Measurements from ENCODE around the gene FADS1. TPM values are rescaled to one million over a fixed set of nuclear protein-coding genes. Genes with fewer than 3 reads are reported as not detected.

The FADS1 gene
- total and polyA plus RNA-seq, 7 donors, result 8.6 to 93.2 (median 17.2) TPM

GRCh38 chr11:61769169-61769920 lies 47.5 kb downstream of the FADS1 start:
- H3K27ac ChIP-seq, result no peak overlapping the region
- no peaks in the 10 kb centered on the region for H3K36me3 ChIP-seq (ENCODE audit: insufficient read depth in 1 of 2, low read depth in 1 of 2)
- TF ChIP-seq CTCF (IDR thresholded peaks at IDR 0.05), result no peak
- ATAC-seq (no peak), DNase-seq (no peak)
- no peak overlapping the region for H3K4me3 ChIP-seq
- intact Hi-C loops (cut with DNase I), result no loop called here
- H3K27me3 ChIP-seq (ENCODE audit: insufficient read depth in 3 of 3, low read length in 2 of 3), result peaks cover 0 to 2% (median 0%) of the 10 kb centered on the region in 3 donors
- 76 to 79% (median 76%) methylated on average over 31 to 33 of the region's 33 CpGs for whole genome bisulfite sequencing, 3 donors
- H3K9me3 ChIP-seq, result no peaks in the 10 kb centered on the region
- no peaks in the 10 kb centered on the region for H3K4me1 ChIP-seq

- TF ChIP-seq CTCF (IDR thresholded peaks at IDR 0.05), result no peak
- no peaks in the 10 kb centered on the region for H3K4me1 ChIP-seq
- no peaks in the 10 kb centered on the region for H3K9me3 ChIP-seq
- H3K27me3 ChIP-seq (ENCODE audit: insufficient read depth in 3 of 3, low read length in 2 of 3), result peaks cover 0 to 11% (median 2%) of the 10 kb centered on the region in 3 donors
- ATAC-seq, result no peak
- H3K36me3 ChIP-seq (ENCODE audit: insufficient read depth in 1 of 2, low read depth in 1 of 2), result no peaks in the 10 kb centered on the region
- H3K27ac ChIP-seq, result no peak overlapping the region
- WGBS, 3 donors, result 74 to 77% (median 77%) methylated on average over 11 of the region's 11 CpGs
- no peak for DNase-seq
- intact Hi-C loops (cut with DNase I), result no loop called here
- H3K4me3 ChIP-seq, result no peak overlapping the region
These were observed 48.3 kb downstream of the FADS1 start for GRCh38 chr11:61768376-61769076.

DNA sequence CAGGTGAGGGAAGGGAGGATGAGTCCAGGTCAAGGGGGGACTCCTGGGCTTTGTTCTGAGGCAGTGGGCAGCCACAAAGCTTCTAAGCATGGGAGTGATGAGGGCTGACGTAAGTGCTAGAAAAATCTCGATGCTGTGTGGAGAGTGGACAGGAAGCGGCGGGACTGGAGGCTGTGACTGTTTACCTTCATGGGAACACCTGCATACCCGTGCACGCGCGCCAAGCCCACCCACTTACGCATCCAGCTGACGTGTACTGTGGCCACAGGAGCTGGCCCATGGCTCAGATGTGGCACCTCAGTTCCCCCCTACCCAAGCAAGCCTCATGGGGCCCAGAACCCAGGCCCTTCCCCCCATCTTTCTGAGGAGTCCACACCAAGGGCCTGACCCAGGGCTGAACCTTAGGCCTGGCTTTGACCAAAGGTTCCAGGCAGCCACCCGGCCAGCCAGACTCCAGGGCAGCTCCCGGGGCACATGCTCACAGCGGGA lies 50.4 kb downstream of the FADS1 start:
- TF ChIP-seq CTCF (IDR thresholded peaks at IDR 0.05), result no peak
- no peak overlapping the region for H3K27ac ChIP-seq
- no peaks in the 10 kb centered on the region for H3K9me3 ChIP-seq
- intact Hi-C loops (cut with DNase I), result no loop called here
- no peaks in the 10 kb centered on the region for H3K36me3 ChIP-seq (ENCODE audit: insufficient read depth in 1 of 2, low read depth in 1 of 2)
- no peaks in the 10 kb centered on the region for H3K4me1 ChIP-seq
- WGBS, 3 donors, result 74 to 78% (median 77%) methylated on average over 13 of the region's 13 CpGs
- H3K27me3 ChIP-seq (ENCODE audit: insufficient read depth in 3 of 3, low read length in 2 of 3), result peaks cover 0 to 23% (median 8%) of the 10 kb centered on the region in 3 donors
- no peak for ATAC-seq
- DNase-seq, result no peak
- H3K4me3 ChIP-seq, result no peak overlapping the region

DNA sequence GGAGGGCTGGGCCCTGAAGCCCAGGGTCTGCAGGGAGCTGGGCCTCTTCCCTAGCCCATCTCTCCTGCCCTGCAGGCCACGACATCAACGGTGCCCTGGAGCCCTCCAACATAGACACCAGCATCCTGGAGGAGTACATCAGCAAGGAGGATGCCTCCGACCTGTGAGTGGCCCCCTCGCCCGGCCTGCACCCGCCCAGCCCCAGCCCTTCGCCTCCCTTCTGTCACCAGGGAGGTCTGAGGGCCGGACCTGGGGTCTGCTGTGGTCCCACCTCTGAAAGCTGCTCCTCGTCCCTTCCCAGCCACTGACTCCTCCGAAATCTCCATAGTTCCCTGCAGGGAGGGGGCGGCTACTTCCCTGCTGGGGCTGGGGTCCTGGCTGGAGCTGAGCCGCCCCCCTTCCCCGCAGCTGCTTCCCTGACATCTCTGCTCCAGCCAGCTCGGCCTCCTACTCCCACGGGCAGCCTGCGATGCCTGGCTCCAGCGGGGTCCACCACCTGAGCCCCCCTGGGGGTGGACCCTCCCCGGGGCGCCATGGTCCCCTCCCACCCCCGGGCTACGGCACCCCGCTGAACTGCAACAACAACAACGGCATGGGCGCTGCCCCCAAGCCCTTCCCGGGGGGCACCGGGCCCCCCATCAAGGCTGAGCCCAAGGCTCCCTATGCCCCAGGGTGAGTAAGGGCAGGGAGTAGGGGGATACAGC lies 51.1 kb downstream of the FADS1 start:
- 77 to 82% (median 80%) methylated on average over 23 to 26 of the region's 26 CpGs for WGBS, 3 donors
- DNase-seq, result no peak
- intact Hi-C loops (cut with DNase I), result no loop called here
- Histone ChIP-seq H3K27ac (no peak overlapping the region), H3K27me3 (ENCODE audit: insufficient read depth in 3 of 3, low read length in 2 of 3) (peaks cover 0 to 23% (median 8%) of the 10 kb centered on the region in 3 donors), H3K36me3 (ENCODE audit: insufficient read depth in 1 of 2, low read depth in 1 of 2) (no peaks in the 10 kb centered on the region), H3K4me1 (no peaks in the 10 kb centered on the region), H3K4me3 (no peak overlapping the region), H3K9me3 (no peaks in the 10 kb centered on the region)
- TF ChIP-seq CTCF (IDR thresholded peaks at IDR 0.05), result no peak
- no peak for ATAC-seq

Measured in psoas muscle (tissue), 8 donors.